ENCODE data around the gene PAX7. TPM values are rescaled to one million over a fixed set of nuclear protein-coding genes. Genes with fewer than 3 reads are reported as not detected.

PAX7 gene
- total RNA-seq, 1 donor from 2014 or later, result not detected

DNA sequence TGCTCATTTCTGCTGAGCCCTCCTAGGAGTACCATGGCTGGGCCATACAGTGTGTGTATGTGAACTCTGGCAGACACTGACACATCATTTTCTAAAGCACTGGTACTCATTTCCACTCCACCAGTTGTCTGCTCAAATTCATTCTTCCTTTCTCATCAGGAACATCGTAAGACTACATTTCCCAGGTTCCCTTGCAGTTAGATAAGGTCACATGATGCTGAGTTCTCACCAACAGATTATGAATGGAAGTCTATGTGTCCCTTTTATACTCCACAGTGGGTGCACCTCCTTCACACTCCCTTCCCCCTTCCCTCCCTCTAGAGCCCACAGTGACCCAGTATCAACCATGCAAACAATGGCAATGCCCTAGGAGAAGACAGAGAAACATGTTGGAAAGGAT lies 38.3 kb upstream of the PAX7 start:
- TF ChIP-seq, protein P1, sequence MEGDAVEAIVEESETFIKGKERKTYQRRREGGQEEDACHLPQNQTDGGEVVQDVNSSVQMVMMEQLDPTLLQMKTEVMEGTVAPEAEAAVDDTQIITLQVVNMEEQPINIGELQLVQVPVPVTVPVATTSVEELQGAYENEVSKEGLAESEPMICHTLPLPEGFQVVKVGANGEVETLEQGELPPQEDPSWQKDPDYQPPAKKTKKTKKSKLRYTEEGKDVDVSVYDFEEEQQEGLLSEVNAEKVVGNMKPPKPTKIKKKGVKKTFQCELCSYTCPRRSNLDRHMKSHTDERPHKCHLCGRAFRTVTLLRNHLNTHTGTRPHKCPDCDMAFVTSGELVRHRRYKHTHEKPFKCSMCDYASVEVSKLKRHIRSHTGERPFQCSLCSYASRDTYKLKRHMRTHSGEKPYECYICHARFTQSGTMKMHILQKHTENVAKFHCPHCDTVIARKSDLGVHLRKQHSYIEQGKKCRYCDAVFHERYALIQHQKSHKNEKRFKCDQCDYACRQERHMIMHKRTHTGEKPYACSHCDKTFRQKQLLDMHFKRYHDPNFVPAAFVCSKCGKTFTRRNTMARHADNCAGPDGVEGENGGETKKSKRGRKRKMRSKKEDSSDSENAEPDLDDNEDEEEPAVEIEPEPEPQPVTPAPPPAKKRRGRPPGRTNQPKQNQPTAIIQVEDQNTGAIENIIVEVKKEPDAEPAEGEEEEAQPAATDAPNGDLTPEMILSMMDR (IDR thresholded peaks at IDR 0.05), result no peak
- no peaks in the 10 kb centered on the region for H3K4me1 ChIP-seq
- H3K27me3 ChIP-seq, result peaks cover 2% of the 10 kb centered on the region
- H3K9me3 ChIP-seq, result no peaks in the 10 kb centered on the region
- no peak overlapping the region for H3K27ac ChIP-seq
- no peak overlapping the region for H3K4me3 ChIP-seq
- DNase-seq (ENCODE audit: low spot score in 2 of 2), result no peak
- no peaks in the 10 kb centered on the region for H3K36me3 ChIP-seq
- intact Hi-C loops (cut with DNase I), result no loop called here

DNA sequence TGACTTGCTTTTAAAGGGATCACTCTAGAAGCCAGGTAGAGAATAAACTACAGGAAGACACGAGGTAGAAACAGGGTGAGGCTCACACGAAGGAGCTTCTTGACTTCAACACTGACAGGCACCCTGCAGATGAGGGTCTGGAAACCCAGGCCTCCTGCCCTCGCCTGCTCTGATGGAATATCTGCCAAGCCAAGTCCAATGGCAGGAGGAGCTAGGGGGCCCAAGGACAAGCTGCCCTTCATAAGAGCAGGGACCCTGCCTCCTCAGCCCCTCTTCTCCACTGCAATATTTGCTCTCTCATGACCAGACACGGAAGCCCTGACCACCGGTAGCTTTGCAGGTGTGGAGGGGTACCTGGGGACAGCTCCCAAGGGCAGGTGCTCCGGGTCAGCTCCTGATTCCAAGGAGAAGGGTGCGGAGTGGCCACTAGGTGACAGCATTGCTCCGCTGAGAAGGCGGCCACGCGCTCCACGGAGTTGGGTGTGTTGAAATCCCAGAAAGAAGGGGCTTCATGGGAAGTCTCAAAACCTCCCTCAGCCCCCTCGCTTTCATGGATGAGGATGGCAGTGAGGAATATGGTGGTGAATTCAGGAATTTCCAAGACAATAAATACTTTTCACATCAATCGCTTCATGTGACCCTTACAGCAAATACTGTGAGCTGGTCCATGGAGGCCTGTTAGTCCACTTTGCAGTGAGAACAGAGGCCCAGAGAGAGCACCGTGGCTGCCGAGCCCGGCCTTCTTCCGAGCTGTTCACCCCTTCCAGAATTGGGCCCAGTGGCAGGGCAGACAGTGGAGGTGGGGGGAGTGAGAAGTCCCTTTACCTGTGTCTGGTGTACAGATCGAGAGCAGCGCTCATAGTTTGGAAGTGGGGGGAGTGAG lies 33.2 kb upstream of the PAX7 start:
- H3K27me3 ChIP-seq, result peaks cover 7% of the 10 kb centered on the region
- H3K27ac ChIP-seq, result no peak overlapping the region
- intact Hi-C loops (cut with DNase I), result loop anchor here (2.0 to 5.0 kb wide), 2 partner anchors 223 to 280 kb away; no protein-coding TSS in a partner anchor
- H3K4me3 ChIP-seq, result no peak overlapping the region
- TF ChIP-seq, protein P1 (IDR thresholded peaks at IDR 0.05), result peak; percentile 65 to 83 (median 73)
- H3K9me3 ChIP-seq, result no peaks in the 10 kb centered on the region
- H3K4me1 ChIP-seq, result no peaks in the 10 kb centered on the region
- no peaks in the 10 kb centered on the region for H3K36me3 ChIP-seq
- DNase-seq (ENCODE audit: low spot score in 2 of 2), result peak in 1 of 2 donors; percentile 69

DNA sequence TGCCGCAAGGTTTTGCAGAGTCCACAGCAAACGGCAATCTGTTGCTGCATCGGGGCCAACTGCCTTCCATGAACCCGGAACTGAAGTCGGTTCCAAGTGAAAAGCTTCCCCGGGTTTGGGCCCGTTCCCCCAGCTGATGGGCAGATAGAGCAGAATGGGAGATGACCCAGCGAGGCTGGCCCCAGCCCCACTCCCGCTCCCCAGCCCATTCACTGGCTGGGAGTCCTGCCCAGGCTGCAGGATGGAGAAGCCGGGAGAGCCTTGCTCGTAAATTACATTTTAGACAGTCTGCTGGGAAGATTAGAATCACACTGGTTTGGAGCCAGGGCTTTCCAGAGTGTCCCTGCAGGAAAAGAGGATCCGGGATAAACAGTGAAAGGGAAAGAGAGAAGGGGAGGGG lies 31.6 kb upstream of the PAX7 start:
- Histone ChIP-seq H3K27me3 (peaks cover 7% of the 10 kb centered on the region), H3K4me3 (no peak overlapping the region), H3K9me3 (no peaks in the 10 kb centered on the region), H3K27ac (no peak overlapping the region), H3K4me1 (no peaks in the 10 kb centered on the region), H3K36me3 (no peaks in the 10 kb centered on the region)
- TF ChIP-seq, protein P1 (IDR thresholded peaks at IDR 0.05), result no peak
- DNase-seq (ENCODE audit: low spot score in 2 of 2), result no peak
- intact Hi-C loops (cut with DNase I), result loop anchor here (5.0 kb wide), 1 partner anchor 278 kb away; no protein-coding TSS in a partner anchor

DNA sequence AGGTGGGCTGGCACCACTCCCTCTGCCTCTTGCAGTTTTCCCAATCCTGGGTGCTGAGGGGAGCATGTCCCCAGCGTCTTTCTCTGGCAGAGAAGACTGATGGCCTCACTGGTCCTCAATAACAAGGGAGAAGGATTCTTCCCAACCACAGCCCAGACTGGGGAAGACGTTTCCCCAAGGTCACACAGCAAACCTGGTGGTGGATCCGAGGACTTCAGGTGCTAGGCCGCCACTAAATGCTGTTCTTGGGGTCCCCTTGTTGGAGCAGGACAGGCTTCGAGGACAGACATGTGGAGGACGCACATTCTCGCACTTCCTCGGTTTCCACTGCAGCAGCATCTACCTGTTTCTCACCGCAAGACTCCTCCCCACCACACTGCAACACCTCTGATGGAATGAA lies 30.9 kb upstream of the PAX7 start:
- TF ChIP-seq, protein P1 (IDR thresholded peaks at IDR 0.05), result no peak
- no peaks in the 10 kb centered on the region for H3K9me3 ChIP-seq
- H3K4me1 ChIP-seq, result no peaks in the 10 kb centered on the region
- DNase-seq (ENCODE audit: low spot score in 2 of 2), result no peak
- H3K27ac ChIP-seq, result no peak overlapping the region
- peaks cover 7% of the 10 kb centered on the region for H3K27me3 ChIP-seq
- no peak overlapping the region for H3K4me3 ChIP-seq
- intact Hi-C loops (cut with DNase I), result loop anchor here (5.0 kb wide), 1 partner anchor 278 kb away; no protein-coding TSS in a partner anchor
- no peaks in the 10 kb centered on the region for H3K36me3 ChIP-seq

DNA sequence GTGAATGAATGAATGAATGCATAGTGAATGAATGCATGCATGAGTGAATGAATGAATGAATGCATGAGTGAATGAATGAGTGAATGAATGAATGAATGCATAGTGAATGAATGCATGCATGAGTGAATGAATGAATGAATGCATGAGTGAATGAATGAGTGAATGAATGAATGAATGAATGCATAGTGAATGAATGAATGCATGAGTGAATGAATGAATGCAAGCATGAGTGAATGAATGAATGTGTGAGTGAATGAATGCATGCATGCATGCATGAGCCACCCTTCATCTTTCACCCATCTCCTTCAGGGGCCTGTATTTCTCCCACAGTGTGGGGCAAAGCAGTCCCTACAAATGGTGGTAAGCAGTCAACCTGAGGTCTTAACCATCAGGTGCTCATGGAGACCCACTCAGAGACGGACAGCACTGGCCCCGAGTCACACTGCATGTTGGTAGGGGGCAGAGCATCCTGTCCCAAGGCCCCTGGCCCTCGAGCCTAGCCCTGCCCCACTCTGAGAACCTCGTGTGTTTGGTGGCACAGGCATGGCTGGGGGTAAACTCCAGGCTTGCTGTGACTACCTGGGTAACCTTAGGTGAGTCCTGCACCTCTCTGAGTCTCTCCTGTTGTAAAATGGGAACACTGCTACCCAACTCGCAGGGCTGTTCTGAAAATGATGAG lies 28.0 kb upstream of the PAX7 start:
- Histone ChIP-seq H3K4me1 (no peaks in the 10 kb centered on the region), H3K27me3 (peaks cover 2% of the 10 kb centered on the region), H3K4me3 (no peak overlapping the region), H3K27ac (no peak overlapping the region), H3K9me3 (no peaks in the 10 kb centered on the region), H3K36me3 (no peaks in the 10 kb centered on the region)
- intact Hi-C loops (cut with DNase I), result no loop called here
- TF ChIP-seq, protein P1 (IDR thresholded peaks at IDR 0.05), result no peak
- DNase-seq (ENCODE audit: low spot score in 2 of 2), result no peak

All from ascending aorta (tissue), 2 donors.